Measurements from ENCODE around the gene UXS1.
A peak's percentile ranks its signal among the peaks of the same experiment; 100 is the strongest.

UXS1 gene

GRCh38 chr2:106057206-106057605 lies 136.9 kb downstream of the UXS1 start:
- no peaks in the 10 kb centered on the region for H4K20me1 ChIP-seq (ENCODE audit: insufficient read depth, low read length, poor library complexity, severe bottlenecking)
- no peaks in the 10 kb centered on the region for H3K27me3 ChIP-seq (ENCODE audit: insufficient read depth, low read length, poor library complexity, severe bottlenecking)
- H3K36me3 ChIP-seq (ENCODE audit: insufficient read depth, low read length), result no peaks in the 10 kb centered on the region
- no peaks in the 10 kb centered on the region for H3K79me2 ChIP-seq (ENCODE audit: insufficient read depth, low read length)
- no peaks in the 10 kb centered on the region for H3F3A ChIP-seq (ENCODE audit: low read depth)
- no peak overlapping the region for H3K4me3 ChIP-seq (ENCODE audit: low read length, poor library complexity, severe bottlenecking)
- peaks cover 56% of the 10 kb centered on the region for H3K4me1 ChIP-seq (ENCODE audit: insufficient read depth, low read length, poor library complexity, severe bottlenecking)
- H3K9me3 ChIP-seq (ENCODE audit: insufficient read depth, low read depth, low read length), result no peaks in the 10 kb centered on the region
- peak overlapping the region; percentile 1 for H3K4me2 ChIP-seq (ENCODE audit: low read depth, low read length, poor library complexity, severe bottlenecking)
- no peak overlapping the region for H3K9ac ChIP-seq (ENCODE audit: low read depth, low read length, poor library complexity, severe bottlenecking)
- TF ChIP-seq, protein P1, sequence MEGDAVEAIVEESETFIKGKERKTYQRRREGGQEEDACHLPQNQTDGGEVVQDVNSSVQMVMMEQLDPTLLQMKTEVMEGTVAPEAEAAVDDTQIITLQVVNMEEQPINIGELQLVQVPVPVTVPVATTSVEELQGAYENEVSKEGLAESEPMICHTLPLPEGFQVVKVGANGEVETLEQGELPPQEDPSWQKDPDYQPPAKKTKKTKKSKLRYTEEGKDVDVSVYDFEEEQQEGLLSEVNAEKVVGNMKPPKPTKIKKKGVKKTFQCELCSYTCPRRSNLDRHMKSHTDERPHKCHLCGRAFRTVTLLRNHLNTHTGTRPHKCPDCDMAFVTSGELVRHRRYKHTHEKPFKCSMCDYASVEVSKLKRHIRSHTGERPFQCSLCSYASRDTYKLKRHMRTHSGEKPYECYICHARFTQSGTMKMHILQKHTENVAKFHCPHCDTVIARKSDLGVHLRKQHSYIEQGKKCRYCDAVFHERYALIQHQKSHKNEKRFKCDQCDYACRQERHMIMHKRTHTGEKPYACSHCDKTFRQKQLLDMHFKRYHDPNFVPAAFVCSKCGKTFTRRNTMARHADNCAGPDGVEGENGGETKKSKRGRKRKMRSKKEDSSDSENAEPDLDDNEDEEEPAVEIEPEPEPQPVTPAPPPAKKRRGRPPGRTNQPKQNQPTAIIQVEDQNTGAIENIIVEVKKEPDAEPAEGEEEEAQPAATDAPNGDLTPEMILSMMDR (conservative IDR thresholded peaks at IDR 0.05; ENCODE audit: low read length), result no peak
- no peak for TF ChIP-seq EZH2phosphoT487 (IDR thresholded peaks at IDR 0.05; ENCODE audit: borderline replicate concordance)
- no peaks in the 10 kb centered on the region for H3K9me2 ChIP-seq (replicated peaks; ENCODE audit: low read depth, low read length)
- no peak overlapping the region for H2AFZ ChIP-seq (ENCODE audit: low read length)

DNA sequence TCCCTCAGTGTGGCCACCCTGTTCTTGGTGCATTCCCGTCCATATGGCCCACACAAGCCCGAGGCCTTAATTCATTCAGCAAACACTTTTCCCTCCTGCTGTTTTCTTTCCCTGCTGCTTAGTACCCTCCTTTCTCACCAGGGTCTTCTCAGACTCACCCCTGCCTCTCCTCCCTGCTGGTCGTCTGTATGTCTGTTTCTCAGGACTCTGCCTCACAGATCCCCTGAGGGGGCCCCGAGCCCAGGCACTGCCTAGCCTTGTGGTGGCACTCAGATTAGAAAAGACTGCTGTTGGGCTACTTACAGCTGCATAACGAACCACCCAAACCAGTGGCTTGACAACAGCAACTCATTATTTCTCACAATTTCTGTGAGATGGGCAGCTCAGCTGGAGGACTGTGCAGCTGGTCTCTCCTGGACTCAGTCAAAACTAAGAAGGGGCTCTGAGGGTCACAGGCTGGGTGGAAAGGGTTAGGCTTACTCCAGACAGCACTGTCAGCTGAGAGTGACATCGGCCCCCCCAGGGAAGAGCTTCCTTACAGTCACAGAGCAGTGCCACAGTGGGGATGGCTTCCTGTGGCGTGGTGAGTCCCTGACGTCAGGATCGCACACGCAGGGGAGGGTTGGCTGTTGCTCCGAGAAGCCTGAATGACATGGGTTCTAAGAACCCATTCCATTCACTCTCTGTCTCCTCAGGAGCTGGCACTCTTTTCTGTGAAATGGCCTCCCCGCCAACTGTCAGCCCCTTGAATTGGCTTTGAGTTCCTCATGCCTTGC lies 139.0 kb downstream of the UXS1 start:
- Histone ChIP-seq H3K9me3 (ENCODE audit: insufficient read depth, low read depth, low read length) (no peaks in the 10 kb centered on the region), H3K4me1 (ENCODE audit: insufficient read depth, low read length, poor library complexity, severe bottlenecking) (peaks cover 57% of the 10 kb centered on the region), H3K4me3 (ENCODE audit: low read length, poor library complexity, severe bottlenecking) (no peak overlapping the region), H2AFZ (ENCODE audit: low read length) (no peak overlapping the region), H3K79me2 (ENCODE audit: insufficient read depth, low read length) (no peaks in the 10 kb centered on the region), H3K9ac (ENCODE audit: low read depth, low read length, poor library complexity, severe bottlenecking) (no peak overlapping the region), H3K9me2 (replicated peaks; ENCODE audit: low read depth, low read length) (no peaks in the 10 kb centered on the region), H3K4me2 (ENCODE audit: low read depth, low read length, poor library complexity, severe bottlenecking) (no peak overlapping the region), H3K36me3 (ENCODE audit: insufficient read depth, low read length) (no peaks in the 10 kb centered on the region), H4K20me1 (ENCODE audit: insufficient read depth, low read length, poor library complexity, severe bottlenecking) (no peaks in the 10 kb centered on the region), H3F3A (ENCODE audit: low read depth) (no peaks in the 10 kb centered on the region), H3K27me3 (ENCODE audit: insufficient read depth, low read length, poor library complexity, severe bottlenecking) (no peaks in the 10 kb centered on the region)
- no peak for TF ChIP-seq EZH2phosphoT487 (IDR thresholded peaks at IDR 0.05; ENCODE audit: borderline replicate concordance)
- TF ChIP-seq, protein P1 (conservative IDR thresholded peaks at IDR 0.05; ENCODE audit: low read length), result no peak

GRCh38 chr2:106054321-106054720 lies 139.8 kb downstream of the UXS1 start:
- Histone ChIP-seq H3K36me3 (ENCODE audit: insufficient read depth, low read length) (no peaks in the 10 kb centered on the region), H4K20me1 (ENCODE audit: insufficient read depth, low read length, poor library complexity, severe bottlenecking) (no peaks in the 10 kb centered on the region), H3K9me2 (replicated peaks; ENCODE audit: low read depth, low read length) (no peaks in the 10 kb centered on the region), H3K9me3 (ENCODE audit: insufficient read depth, low read depth, low read length) (no peaks in the 10 kb centered on the region), H3F3A (ENCODE audit: low read depth) (no peaks in the 10 kb centered on the region), H3K27me3 (ENCODE audit: insufficient read depth, low read length, poor library complexity, severe bottlenecking) (no peaks in the 10 kb centered on the region), H3K4me3 (ENCODE audit: low read length, poor library complexity, severe bottlenecking) (peak overlapping the region; percentile 43), H3K4me2 (ENCODE audit: low read depth, low read length, poor library complexity, severe bottlenecking) (peak overlapping the region; percentile 76), H3K9ac (ENCODE audit: low read depth, low read length, poor library complexity, severe bottlenecking) (peak overlapping the region; percentile 36), H3K79me2 (ENCODE audit: insufficient read depth, low read length) (no peaks in the 10 kb centered on the region), H2AFZ (ENCODE audit: low read length) (no peak overlapping the region; the same call in 1 of the 2 replicates), H3K4me1 (ENCODE audit: insufficient read depth, low read length, poor library complexity, severe bottlenecking) (peaks cover 57% of the 10 kb centered on the region)
- TF ChIP-seq, protein P1 (conservative IDR thresholded peaks at IDR 0.05; ENCODE audit: low read length), result no peak
- no peak for TF ChIP-seq EZH2phosphoT487 (IDR thresholded peaks at IDR 0.05; ENCODE audit: borderline replicate concordance)

All from Loucy (cell line).